ENCODE data around the gene CBX7. TPM values are rescaled to one million over a fixed set of nuclear protein-coding genes. Genes with fewer than 3 reads are reported as not detected.
A peak's percentile ranks its signal among the peaks of the same experiment; 100 is the strongest.

Gene CBX7
- polyA plus RNA-seq, 3 donors: 3.1 to 18.0 (median 4.0) TPM

- Histone ChIP-seq H3K4me3 (replicated peaks in 1 of 3; ENCODE audit: low read depth in 2 of 3, low read length in 3 of 3) (no peak overlapping the region), H3K9me3 (replicated peaks in 1 of 2; ENCODE audit: control insufficient read depth in 1 of 2, insufficient read depth in 1 of 2, low read length in 2 of 2) (no peaks in the 10 kb centered on the region), H3K36me3 (replicated peaks in 1 of 2; ENCODE audit: control insufficient read depth in 1 of 2, insufficient read depth in 2 of 2, low read length in 2 of 2) (peaks cover 2 to 20% of the 10 kb centered on the region in 2 donors), H3K4me2 (replicated peaks; ENCODE audit: extremely low read depth, low read length, poor library complexity, severe bottlenecking) (no peak overlapping the region), H3K79me2 (ENCODE audit: insufficient read depth, low read length) (no peaks in the 10 kb centered on the region), H2AFZ (ENCODE audit: insufficient read depth, low read depth, low read length, poor library complexity, severe bottlenecking) (no peak overlapping the region), H3K9ac (ENCODE audit: insufficient read depth, low read length, poor library complexity, severe bottlenecking) (no peak overlapping the region), H4K20me1 (ENCODE audit: insufficient read depth, low read length) (no peaks in the 10 kb centered on the region), H3K27ac (ENCODE audit: low read depth in 1 of 2, low read length in 2 of 2) (no peak overlapping the region), H3K4me1 (ENCODE audit: control insufficient read depth in 1 of 2, insufficient read depth in 2 of 2, low read length in 2 of 2) (peaks cover 26 to 34% of the 10 kb centered on the region in 2 donors), H3K27me3 (ENCODE audit: control insufficient read depth in 2 of 2, insufficient read depth in 2 of 2, low read length in 2 of 2) (peaks cover 17 to 24% of the 10 kb centered on the region in 2 donors)
- TF ChIP-seq, protein P1, sequence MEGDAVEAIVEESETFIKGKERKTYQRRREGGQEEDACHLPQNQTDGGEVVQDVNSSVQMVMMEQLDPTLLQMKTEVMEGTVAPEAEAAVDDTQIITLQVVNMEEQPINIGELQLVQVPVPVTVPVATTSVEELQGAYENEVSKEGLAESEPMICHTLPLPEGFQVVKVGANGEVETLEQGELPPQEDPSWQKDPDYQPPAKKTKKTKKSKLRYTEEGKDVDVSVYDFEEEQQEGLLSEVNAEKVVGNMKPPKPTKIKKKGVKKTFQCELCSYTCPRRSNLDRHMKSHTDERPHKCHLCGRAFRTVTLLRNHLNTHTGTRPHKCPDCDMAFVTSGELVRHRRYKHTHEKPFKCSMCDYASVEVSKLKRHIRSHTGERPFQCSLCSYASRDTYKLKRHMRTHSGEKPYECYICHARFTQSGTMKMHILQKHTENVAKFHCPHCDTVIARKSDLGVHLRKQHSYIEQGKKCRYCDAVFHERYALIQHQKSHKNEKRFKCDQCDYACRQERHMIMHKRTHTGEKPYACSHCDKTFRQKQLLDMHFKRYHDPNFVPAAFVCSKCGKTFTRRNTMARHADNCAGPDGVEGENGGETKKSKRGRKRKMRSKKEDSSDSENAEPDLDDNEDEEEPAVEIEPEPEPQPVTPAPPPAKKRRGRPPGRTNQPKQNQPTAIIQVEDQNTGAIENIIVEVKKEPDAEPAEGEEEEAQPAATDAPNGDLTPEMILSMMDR (IDR thresholded peaks at IDR 0.05): no peak
- Mint-ChIP-seq H3K27ac (peak overlapping the region in 2 of 7 donors; percentile 26 to 57), H3K4me3 (no peak overlapping the region), H3K4me1 (peaks cover 33% of the 10 kb centered on the region), H3K27me3 (ENCODE audit: low read depth in 3 of 3) (peaks cover 19 to 25% (median 23%) of the 10 kb centered on the region in 3 donors), H3K9me3 (peaks cover 0 to 6% (median 5%) of the 10 kb centered on the region in 7 donors), H3K36me3 (peaks cover 11 to 16% of the 10 kb centered on the region in 2 donors)
- 92% methylated on average over 13 of the region's 16 CpGs for WGBS (ENCODE audit: insufficient coverage)
- DNase-seq: peak in 1 of 3 donors; percentile 4
- intact Hi-C loops (cut with micrococcal nuclease): loop anchor here (5.0 kb wide), 2 partner anchors 162 to 372 kb away; partner anchors contain the start of gene ATF4 (in 1 of the 2)
These were observed 2.3 kb downstream of the CBX7 start for GRCh38 chr22:39149915-39150847.

GRCh38 chr22:39148727-39149535 lies 3.5 kb downstream of the CBX7 start:
- Histone ChIP-seq H3K79me2 (ENCODE audit: insufficient read depth, low read length) (no peaks in the 10 kb centered on the region), H3K27me3 (ENCODE audit: control insufficient read depth in 2 of 2, insufficient read depth in 2 of 2, low read length in 2 of 2) (peaks cover 9 to 11% of the 10 kb centered on the region in 2 donors), H3K4me2 (replicated peaks; ENCODE audit: extremely low read depth, low read length, poor library complexity, severe bottlenecking) (no peak overlapping the region), H3K4me1 (ENCODE audit: control insufficient read depth in 1 of 2, insufficient read depth in 2 of 2, low read length in 2 of 2) (peaks cover 37 to 47% of the 10 kb centered on the region in 2 donors), H3K9me3 (replicated peaks in 1 of 2; ENCODE audit: control insufficient read depth in 1 of 2, insufficient read depth in 1 of 2, low read length in 2 of 2) (no peaks in the 10 kb centered on the region), H4K20me1 (ENCODE audit: insufficient read depth, low read length) (no peaks in the 10 kb centered on the region), H2AFZ (ENCODE audit: insufficient read depth, low read depth, low read length, poor library complexity, severe bottlenecking) (no peak overlapping the region), H3K4me3 (replicated peaks in 1 of 3; ENCODE audit: low read depth in 2 of 3, low read length in 3 of 3) (no peak overlapping the region), H3K27ac (ENCODE audit: low read depth in 1 of 2, low read length in 2 of 2) (no peak overlapping the region), H3K36me3 (replicated peaks in 1 of 2; ENCODE audit: control insufficient read depth in 1 of 2, insufficient read depth in 2 of 2, low read length in 2 of 2) (peaks cover 2 to 20% of the 10 kb centered on the region in 2 donors), H3K9ac (ENCODE audit: insufficient read depth, low read length, poor library complexity, severe bottlenecking) (no peak overlapping the region)
- peak in 1 of 3 donors; percentile 40 for DNase-seq
- H3K4me3 Mint-ChIP-seq: no peak overlapping the region
- H3K36me3 Mint-ChIP-seq: peaks cover 8 to 16% of the 10 kb centered on the region in 2 donors
- 93% methylated on average over 4 of the region's 9 CpGs for WGBS (ENCODE audit: insufficient coverage)
- TF ChIP-seq, protein P1 (IDR thresholded peaks at IDR 0.05): no peak
- intact Hi-C loops (cut with micrococcal nuclease): no loop called here
- H3K27ac Mint-ChIP-seq: peak overlapping the region in 2 of 7 donors; percentile 55 to 60
- H3K4me1 Mint-ChIP-seq: peaks cover 40% of the 10 kb centered on the region
- H3K27me3 Mint-ChIP-seq (ENCODE audit: low read depth in 3 of 3): peaks cover 8 to 13% (median 12%) of the 10 kb centered on the region in 3 donors
- peaks cover 0 to 6% (median 5%) of the 10 kb centered on the region in 7 donors for H3K9me3 Mint-ChIP-seq

All from CD14-positive monocyte (primary cell).